Amniotic stem cell (primary cell): ENCODE data around the gene MAD1L1.
A peak's percentile ranks its signal among the peaks of the same experiment; 100 is the strongest.

Experiments
- DNase-seq: peaks from one replicate; lab custom pipeline; 2025; lab: John Stamatoyannopoulos, UW

The MAD1L1 gene

GRCh38 chr7:2030475-2031450, 202.0 kb downstream of the MAD1L1 start:
- no peak for DNase-seq

GRCh38 chr7:2029936-2030335, 202.8 kb downstream of the MAD1L1 start:
- DNase-seq: no peak

- DNase-seq: no peak
These were observed 203.4 kb downstream of the MAD1L1 start for GRCh38 chr7:2029211-2029905.

GRCh38 chr7:2028733-2029132, 204.0 kb downstream of the MAD1L1 start:
- no peak for DNase-seq

GRCh38 chr7:2025188-2025587, 207.6 kb downstream of the MAD1L1 start:
- no peak for DNase-seq

GRCh38 chr7:2024567-2024918, 208.2 kb downstream of the MAD1L1 start:
- DNase-seq: no peak

- no peak for DNase-seq
These were observed 208.7 kb downstream of the MAD1L1 start for GRCh38 chr7:2023877-2024566.

- DNase-seq: no peak
These were observed 210.0 kb downstream of the MAD1L1 start for GRCh38 chr7:2022737-2023250.

- DNase-seq: no peak
These were observed 210.7 kb downstream of the MAD1L1 start for GRCh38 chr7:2022021-2022409.

GRCh38 chr7:2019711-2020511, 212.8 kb downstream of the MAD1L1 start:
- DNase-seq: peak; percentile 92

GRCh38 chr7:2019461-2019710, 213.4 kb downstream of the MAD1L1 start:
- DNase-seq: no peak

- DNase-seq: peak; percentile 49
These were observed 213.9 kb downstream of the MAD1L1 start for GRCh38 chr7:2018569-2019460.

- no peak for DNase-seq
These were observed 214.7 kb downstream of the MAD1L1 start for GRCh38 chr7:2017914-2018568.

- DNase-seq: no peak
These were observed 215.3 kb downstream of the MAD1L1 start for GRCh38 chr7:2017481-2017891.

GRCh38 chr7:2016761-2017480, 215.8 kb downstream of the MAD1L1 start:
- DNase-seq: no peak

GRCh38 chr7:2016021-2016631, 216.6 kb downstream of the MAD1L1 start:
- no peak for DNase-seq

- DNase-seq: no peak
These were observed 217.4 kb downstream of the MAD1L1 start for GRCh38 chr7:2015251-2015871.

GRCh38 chr7:2014391-2015241, 218.1 kb downstream of the MAD1L1 start:
- DNase-seq: no peak
